HG03045 (cell line): ENCODE measurements around the gene C3orf38.
"Not testable (repeated sequence)": the region's sequence is repeated elsewhere in the genome, so short reads cannot be mapped to it uniquely, and the experiment has no call there.

Experiments
- ATAC-seq: cut with Tn5 transposase; IDR thresholded peaks from one replicate; pipeline ENCODE4 v1.9.1; 2021; ENCODE audit warnings: mild to moderate bottlenecking, moderate library complexity; ENCODE audit not compliant: unreplicated experiment

C3orf38 gene

DNA sequence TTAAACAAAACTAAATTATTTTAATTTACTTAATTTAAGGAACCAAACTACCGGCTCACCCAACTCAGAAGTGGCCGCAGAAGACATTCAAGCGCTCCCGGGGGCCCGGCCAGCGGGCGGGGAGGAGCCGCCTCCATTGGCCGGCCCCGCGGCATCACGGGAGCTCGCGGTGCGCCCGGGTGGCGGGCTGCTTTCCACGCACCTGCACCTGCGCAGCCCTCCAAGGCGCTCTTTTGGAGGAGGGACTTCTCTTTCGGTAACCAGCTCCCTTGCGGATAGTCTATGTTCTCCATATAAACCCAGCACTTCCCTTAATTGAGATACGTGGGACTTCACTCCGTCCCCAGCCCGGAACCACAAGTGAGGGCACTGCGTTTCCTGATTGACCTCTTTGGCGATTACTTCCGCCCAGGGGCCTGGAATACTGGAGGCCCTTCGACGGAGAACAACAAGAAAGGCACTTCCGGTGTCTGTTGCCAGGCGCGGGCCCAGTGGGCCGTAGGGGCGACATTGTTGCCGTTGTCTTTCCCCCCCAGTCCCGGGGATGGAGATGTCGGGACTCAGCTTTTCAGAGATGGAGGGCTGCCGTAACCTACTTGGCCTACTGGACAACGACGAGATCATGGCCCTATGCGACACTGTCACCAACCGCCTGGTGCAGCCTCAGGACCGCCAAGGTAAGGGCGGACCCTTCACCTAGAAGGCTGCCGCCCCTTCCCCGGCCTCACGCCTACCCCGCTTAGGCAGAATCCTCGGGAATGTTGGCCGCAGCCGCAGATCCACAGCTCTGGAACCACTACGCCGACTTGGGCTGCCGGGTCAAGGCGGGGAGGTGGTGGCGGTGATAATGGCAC is at the start of gene C3orf38:
Gene C3orf38 (plus strand): TSS at position 451 of the 854 bp plus-strand sequence. CDS start 94 bp downstream, at position 545.
- ATAC-seq, result peak; percentile 85

DNA sequence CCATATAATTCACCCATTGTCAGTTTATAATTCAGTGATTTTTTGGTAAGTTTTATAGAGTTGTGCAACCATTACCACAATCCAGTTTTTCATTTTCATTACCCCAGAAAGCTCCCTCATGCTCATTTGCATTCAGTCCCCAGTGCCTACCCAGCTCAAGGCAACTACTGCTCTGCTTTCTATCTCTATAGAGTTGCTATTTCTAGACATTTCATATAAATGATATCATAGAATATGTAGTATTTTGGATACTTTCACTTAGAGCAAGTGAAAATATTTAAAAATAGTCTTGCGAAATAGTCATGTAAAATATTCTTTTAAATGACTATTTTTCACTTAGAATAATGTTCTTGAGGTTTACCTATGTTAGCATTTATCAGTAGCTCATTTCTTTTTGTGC is 48.6 kb upstream of the C3orf38 start:
- ATAC-seq, result peak; percentile 77

DNA sequence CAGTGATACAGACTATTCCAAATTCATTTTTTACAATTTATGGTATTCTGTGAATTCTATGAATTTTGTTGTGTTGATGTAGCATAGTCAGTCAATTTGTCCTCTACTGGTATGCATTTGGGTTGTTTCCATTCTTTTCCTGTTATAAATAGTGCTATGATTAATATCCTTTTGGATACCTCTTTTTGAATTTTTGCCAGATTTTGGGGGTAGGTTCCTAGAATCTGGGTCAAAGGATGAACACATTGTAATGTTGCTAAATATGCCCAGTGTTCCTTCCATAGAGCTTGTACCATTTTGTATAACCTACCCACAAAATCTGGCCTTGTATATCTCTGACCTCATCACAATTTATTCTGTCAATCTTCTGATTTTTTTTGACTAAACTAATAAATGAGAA is 44.4 kb upstream of the C3orf38 start:
- no peak for ATAC-seq

DNA sequence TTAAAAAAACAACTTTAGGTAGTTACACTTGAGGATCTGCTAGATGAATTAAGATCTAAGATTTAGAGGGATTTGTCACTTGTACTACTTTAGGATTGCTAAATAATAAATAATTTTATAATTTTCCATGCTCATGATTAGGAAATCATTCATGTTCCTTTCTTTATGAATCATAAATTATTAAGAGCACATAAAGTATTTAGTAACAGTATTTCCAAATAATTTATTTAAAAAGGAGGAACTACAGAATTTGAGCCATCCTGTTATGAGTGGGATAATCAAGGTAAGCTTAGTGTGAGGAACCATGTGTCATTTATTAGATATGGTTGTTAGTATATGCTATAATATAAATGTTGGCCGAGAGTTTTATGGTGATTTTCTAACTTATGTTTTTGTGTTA is 37.5 kb upstream of the C3orf38 start:
- no peak for ATAC-seq

DNA sequence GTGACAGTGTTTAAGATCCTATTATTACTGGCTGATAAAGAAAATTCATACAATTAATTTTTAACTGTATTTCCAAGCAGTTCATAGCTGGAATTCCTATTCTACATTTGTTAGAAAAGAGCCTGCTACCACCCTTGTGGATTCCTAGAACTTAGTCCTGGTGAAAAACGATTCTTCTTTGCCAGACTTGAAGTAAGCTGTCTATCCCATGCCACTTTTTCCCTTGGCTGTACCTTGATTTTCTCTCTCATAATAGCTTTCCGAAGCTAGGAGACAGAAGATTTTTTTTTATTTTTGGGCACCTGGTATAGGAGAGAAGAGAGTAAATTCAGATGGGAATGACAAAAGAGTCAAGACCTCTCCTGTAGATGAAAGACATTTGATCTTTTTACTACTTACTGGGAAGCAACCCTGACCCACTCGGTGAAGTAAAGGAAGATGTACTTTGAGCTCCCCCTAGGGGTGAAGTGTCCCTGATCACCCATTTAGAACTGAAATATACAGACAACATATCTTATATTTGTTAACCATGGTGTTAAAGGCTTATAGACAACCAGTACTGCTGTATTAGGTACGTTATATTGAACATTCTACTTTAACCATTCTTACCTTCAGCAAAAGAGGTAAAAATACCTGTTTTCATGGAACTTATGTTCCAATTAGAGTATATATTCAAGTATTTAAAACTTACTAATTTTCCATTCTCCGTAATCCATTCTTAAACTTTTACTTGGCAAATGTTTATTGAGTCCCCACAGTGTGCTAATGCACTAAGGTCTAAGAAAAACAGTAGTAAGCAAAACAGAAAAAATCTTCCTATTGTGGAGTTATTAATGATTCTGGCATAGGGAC is 36.2 kb upstream of the C3orf38 start:
- peak; percentile 91 for ATAC-seq

DNA sequence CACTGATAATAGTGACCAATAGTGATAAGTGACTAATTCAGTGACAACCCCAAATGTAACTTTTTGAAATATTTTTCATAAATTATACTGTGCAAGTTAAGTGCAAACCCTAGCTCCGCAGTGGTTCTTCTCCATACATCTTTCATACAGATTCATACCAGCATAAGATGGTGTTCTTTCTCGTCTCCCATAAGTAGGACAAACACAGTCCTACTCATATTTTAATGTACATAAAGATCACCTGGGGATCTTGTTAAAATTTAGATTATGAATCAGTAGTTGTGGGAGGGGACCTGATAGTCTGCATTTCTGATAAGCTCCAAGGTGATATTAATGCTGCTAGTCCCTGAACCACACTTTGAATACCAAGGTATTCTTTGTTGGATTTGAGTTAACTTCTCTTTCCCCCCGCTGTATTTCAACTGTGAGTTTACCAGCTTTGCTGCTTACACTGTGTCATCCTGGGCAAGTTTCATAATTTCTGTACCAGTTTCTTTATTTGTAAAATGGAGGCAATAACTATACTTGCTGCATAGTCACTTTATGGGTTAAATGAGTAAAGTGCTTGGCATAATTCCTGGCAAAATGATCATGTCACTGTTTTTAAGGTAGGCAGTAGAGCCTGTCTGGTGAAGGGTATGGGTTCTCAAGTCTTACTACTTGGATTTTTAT is 34.7 kb upstream of the C3orf38 start:
- ATAC-seq, result no peak

DNA sequence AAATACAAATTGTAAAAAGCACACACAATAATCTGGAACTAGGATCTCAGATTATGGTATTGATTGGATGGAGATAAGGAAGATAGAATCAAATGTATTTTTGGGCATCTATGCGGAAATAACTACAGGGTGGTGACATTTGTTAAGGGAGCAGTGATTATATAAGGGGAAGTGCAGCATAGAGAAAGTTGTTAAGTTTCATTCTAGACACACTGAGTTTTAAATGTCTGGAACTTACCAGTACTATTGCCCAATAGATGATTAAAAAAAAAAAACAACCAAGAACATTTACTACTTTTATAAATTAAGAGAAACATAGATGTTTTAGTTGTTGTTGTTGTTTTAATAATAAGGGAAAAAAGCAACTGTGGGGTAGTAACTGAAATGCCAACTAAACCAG is 32.1 kb upstream of the C3orf38 start:
- ATAC-seq, result no peak

DNA sequence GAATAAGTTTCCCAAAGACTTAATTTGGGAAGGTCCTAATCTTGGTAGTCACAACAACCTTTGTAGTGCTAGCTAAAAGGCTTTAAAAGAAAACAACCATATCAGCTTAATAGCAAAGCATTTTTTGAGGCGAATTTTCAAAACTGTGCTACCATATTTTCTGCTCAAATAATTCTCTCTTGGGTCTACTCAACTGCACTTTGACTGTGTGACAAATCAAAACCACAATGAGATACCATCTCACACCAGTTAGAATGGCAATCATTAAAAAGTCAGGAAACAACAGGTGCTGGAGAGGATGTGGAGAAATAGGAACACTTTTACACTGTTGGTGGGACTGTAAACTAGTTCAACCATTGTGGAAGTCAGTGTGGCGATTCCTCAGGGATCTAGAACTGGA is 31.2 kb upstream of the C3orf38 start:
- not testable (repeated sequence) for ATAC-seq

DNA sequence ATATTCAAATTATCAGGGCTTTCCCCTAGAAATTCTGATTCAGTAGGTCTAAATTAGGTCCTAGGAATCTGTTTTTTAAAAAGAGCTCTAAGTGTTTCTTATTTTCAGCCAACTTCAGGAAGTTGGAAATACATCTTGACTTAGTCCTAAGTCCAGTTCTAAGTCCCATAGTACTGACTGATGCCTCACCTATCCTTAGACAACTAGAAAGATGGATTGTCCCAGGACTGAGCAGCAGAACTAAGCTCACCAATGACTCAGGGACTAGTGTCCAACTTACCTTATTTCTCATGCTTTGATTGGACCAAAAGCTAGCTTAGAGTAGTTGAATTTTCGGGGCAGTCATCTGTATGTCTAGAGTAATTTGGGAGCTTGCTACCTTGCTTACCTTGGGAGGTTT is 26.2 kb upstream of the C3orf38 start:
- ATAC-seq, result no peak

DNA sequence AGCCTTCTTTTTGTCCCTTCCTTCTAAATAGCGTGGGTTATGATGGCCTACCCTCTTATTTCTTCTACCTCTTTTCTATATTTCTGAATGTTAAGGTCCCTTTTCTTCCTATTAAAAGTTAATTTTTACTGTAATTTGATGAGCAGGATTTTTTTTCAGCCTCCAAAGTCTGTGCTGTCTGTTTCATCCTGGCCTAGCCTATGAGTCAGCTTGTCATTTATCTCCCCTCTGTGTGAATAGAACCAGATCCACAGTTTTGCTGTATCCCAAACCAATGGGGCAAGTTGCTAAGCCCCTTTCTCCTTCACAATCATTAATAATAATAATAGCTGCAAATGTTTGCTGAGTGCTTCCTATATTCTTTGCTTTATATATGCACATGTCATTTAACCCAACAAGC is 18.1 kb upstream of the C3orf38 start:
- no peak for ATAC-seq

DNA sequence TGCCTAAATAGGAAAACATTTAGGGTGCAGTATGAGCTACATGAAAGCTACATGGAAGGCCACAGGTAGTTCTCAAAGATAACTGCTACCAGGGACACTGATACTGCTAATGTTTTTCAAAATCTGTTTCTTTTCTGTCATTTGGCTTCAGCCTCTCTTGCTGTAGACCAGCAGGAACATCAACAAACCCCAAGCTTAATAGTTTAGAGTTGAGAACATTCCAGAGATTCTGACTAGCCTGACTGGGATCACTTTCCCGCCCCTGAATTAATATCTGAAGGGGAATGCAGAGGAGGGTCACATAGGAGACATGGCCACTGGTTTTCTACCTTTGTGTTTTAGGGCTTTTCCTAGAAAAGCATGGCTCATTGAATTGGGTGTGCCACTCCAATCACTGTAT is 16.9 kb upstream of the C3orf38 start:
- no peak for ATAC-seq

DNA sequence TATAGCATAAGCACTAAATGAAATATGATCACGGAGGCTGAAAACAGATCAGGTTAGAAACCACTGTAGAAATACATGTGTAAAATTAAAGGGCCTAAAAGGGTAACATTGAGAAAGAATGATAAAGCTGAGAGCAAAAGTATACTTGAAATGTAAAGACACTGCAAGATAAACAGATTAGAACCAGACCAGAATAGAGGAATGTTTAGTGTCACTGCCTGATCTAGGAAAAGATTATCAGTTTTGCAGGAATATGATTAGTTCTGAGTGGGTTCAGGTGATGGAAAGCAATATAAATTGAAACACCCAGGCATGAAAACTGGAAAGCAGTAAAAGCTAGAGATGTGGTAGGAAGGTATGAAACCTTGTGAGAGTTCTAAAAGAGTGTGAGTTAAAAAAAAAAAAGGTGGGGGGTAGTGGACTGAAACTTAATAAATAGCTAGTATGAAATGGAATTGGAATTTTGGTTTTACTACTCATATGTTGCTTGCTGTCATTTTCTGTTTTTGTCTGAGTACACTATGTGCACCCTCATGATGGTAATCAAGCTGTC is 16.0 kb upstream of the C3orf38 start:
- ATAC-seq, result no peak

DNA sequence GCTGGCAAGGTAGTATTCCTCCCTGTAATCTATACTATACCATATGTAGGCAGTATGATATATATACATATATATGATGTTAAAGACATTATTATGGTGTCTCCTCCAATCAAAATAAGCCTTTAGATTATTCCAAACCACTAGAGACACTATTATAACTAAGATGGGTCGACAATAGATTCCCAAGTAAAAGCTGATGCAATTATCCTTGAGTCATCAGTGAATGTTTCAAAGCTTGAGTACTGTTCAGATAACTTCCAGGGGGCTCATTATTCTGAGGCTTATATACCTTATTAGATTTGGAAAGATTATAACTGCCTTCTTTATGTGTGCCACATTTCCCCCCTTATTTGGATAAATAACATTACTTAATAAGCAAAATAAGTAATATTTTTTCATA is 11.9 kb upstream of the C3orf38 start:
- ATAC-seq, result no peak

DNA sequence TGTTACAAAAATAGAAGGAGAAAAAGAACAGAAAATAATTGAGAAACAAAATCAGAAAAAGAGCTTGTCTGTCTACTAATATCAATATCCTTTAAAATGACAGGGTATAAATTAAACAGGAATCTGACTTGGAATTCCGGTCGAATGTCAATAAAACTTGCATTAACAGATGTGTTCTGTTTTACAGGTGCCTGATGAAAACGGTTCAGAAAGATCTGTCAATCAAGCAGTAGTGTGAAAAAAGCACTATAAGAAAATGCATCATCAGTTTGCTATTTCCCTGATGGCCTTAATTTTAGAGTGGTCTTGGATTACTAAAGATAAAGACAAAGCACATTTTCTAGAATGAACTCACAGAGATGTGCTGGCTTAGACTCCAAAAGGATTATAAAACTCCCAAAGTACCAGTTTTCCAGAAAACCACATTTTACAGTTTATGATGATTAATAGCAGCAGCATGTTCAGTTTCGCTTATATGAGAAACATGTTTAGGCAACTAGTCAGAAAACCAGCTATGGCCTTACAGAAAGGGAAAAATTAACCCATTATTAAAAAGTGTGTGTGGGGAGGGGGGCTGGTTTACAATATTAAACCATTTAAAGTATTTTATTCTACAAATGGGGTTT is 8.2 kb upstream of the C3orf38 start:
- no peak for ATAC-seq

DNA sequence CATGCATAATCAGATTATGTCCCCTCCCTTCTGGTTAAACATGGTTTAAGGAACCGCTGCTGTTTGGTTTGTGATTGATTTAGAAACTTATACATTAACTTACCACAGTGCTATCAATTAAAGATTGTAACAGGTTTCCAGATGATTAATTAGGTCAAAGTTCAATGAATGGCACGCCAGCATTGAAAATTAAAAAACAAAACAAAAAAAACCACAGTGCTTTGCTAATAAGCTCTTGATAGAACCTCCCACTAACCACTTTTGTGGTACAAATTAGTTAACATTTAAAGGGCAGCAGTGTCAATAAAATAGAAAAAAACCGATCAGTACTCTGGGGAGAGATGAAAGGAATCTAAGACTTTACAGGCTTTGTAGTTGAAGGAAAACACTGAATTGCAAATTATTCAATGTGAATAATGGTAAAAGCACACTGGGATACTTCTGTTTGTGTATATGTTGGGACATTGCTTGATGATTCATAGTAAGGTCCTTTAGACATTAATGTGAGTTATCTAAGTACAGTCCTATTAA is 7.6 kb upstream of the C3orf38 start:
- no peak for ATAC-seq

DNA sequence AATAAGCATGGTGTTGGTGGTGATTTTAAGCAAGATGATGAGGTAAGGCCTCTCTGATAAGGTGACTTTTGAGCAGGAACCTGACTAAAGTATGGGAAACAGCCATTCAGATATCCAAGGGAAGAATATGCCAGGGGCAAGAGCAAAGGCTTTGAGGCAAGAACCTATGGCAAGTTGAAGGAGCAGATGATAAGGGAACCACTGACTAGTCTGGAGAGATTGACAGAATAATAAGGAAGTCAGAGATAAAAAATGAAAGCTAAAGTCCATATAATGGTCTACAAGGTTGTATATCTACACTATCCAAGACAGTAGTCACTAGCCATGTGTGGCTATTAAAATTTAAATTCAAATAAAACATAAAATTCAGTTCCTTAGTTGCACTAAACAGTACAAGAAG is 2.5 kb upstream of the C3orf38 start:
- ATAC-seq, result no peak

DNA sequence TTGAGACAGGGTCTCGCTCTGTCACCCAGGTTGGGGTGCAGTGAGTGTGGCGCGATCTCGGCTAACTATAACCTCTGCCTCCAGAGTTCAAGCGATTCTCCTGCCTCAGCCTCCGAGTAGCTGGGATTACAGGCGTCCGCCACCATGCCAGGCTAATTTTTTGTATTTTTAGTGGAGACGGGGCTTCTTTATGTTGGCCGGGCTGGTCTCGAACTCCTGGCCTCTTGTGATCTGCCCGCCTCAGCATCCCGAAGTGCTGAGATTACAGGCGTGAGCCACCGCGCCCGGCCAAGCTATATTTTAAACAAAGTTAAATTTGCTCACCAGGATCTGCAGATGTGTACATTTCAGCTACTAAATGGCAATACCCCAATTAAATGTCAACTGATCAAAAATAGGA is 1.1 kb upstream of the C3orf38 start:
- ATAC-seq, result no peak

DNA sequence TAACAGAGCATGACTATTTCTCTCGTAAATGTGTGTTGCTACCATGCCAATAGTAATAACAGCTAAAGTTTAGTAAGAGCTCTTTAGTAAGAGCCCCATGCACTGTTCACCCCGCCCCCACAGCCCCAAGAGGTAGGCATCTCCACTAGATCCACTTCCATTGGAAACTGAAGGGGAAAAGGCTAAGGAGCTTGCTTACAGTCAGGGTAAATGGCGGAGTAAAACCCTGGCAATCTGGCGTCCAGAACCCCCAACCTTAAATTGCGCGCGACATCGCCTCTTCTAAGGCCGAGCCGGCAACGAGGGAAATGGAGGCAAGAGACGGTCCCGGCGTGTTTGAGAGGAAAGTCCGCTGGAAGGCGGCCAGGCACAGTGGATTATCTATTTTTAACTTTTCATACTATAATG is 654 bp upstream of the C3orf38 start:
- peak; percentile 12 for ATAC-seq

DNA sequence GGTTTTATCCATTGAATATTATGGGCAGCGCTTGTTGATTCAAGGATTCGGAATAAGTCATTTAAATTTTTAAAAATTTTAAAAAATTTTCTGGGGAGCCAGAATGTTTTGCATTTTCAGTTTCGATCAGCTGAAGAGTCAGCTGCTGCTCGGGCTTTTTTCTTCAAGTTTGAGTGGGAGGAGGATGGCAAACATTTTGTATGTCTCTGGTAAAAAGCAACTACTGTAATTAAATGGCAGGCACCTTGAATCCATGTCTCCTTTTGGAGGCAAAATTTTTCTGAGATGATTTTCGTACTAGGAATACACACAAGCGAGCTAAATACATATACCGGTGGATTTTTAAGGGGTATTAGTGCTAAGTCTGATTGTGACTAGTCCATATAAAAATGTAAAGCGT is 612 bp downstream of the C3orf38 start:
- ATAC-seq, result peak; percentile 16

DNA sequence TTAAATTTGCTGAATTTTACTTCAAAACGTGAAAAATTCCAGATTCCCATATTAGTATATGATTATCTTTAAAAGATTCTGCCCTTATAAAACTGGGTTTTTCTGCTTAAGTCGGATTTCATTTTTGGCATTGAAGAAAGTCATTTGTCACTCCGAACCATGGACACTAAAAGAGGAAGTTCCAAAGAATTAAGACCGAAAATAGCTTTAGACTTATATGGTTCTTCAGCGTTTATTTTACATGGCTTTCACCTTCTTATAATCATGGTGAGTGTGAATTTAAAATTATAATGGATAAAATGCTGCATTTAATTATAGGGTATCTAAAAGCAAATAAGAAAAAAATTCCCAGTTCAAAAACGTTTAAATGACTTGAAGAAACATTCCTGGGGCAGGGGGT is 1.0 kb downstream of the C3orf38 start:
- ATAC-seq, result no peak
